ENCODE results near the gene EPB41L4A.
A peak's percentile ranks its signal among the peaks of the same experiment; 100 is the strongest.

EPB41L4A gene

GRCh38 chr5:112276991-112277390 is 142.1 kb downstream of the EPB41L4A start:
- Histone ChIP-seq H3K9me3 (ENCODE audit: control insufficient read depth, low read length) (no peaks in the 10 kb centered on the region), H3K4me1 (ENCODE audit: control insufficient read depth, insufficient read depth, low read length) (peaks cover 3% of the 10 kb centered on the region), H3K27me3 (replicated peaks; ENCODE audit: control insufficient read depth, insufficient read depth, low read length) (no peaks in the 10 kb centered on the region), H3K4me3 (ENCODE audit: low read length) (no peak overlapping the region), H3K36me3 (ENCODE audit: control insufficient read depth, insufficient read depth, low read length, severe bottlenecking) (no peaks in the 10 kb centered on the region), H3K9ac (ENCODE audit: low read length) (no peak overlapping the region)
- no peak for DNase-seq (ENCODE audit: low read depth)

- H3K27me3 ChIP-seq (replicated peaks; ENCODE audit: control insufficient read depth, insufficient read depth, low read length), result no peaks in the 10 kb centered on the region
- DNase-seq (ENCODE audit: low read depth), result no peak
- H3K4me1 ChIP-seq (ENCODE audit: control insufficient read depth, insufficient read depth, low read length), result peaks cover 3% of the 10 kb centered on the region
- H3K4me3 ChIP-seq (ENCODE audit: low read length), result no peak overlapping the region
- no peaks in the 10 kb centered on the region for H3K36me3 ChIP-seq (ENCODE audit: control insufficient read depth, insufficient read depth, low read length, severe bottlenecking)
- H3K9ac ChIP-seq (ENCODE audit: low read length), result no peak overlapping the region
- no peaks in the 10 kb centered on the region for H3K9me3 ChIP-seq (ENCODE audit: control insufficient read depth, low read length)
Observed at GRCh38 chr5:112275671-112276070, 143.4 kb downstream of the EPB41L4A start.

DNA sequence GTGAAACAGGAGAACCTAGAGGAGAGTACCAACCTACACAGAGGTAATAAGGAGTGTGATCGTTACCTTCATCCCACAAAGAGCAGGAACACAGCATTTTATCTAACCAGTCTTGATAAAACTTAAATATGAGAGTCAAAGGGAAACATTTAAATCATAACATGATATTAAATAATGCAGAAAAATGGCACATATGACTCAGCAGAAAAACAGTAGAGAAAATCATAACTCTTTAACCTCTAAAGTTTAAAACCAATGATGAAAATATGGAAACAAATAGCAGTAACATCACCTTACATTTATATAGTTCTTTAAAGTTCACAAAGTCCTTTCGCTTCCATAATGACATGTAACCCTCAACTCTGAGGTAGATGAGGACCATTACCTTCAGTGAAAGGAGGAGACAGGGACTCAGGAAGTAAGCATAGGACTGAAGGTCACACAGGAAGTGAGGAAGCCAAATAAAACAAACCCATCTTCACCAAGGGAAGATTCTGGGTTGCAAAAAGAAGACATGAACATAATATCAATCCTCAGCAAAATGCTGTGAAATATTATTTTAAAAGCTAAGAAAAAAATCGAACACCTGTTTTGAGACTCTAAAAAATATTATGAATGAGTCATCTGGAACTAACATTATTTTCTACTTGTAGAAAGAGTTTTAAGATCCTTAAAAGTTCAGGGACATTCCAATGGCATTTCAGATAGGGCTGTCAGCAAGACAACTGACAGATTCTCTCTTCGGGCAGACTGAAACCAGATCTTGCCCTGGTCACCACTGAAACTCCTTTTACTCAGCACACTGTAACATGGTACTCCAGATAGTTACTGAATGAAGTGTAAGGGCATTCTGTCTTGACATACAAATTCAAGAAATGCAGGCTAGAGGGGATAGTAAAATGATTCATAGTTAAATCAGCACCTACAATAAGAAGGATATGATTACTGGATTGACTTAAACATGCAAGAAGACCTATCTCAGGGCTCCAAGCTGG is 148.5 kb downstream of the EPB41L4A start:
- no peaks in the 10 kb centered on the region for H3K27me3 ChIP-seq (replicated peaks; ENCODE audit: control insufficient read depth, insufficient read depth, low read length)
- DNase-seq (ENCODE audit: low read depth), result peak; percentile 2
- H3K4me1 ChIP-seq (ENCODE audit: control insufficient read depth, insufficient read depth, low read length), result no peaks in the 10 kb centered on the region
- H3K36me3 ChIP-seq (ENCODE audit: control insufficient read depth, insufficient read depth, low read length, severe bottlenecking), result no peaks in the 10 kb centered on the region
- no peak overlapping the region for H3K4me3 ChIP-seq (ENCODE audit: low read length)
- H3K9ac ChIP-seq (ENCODE audit: low read length), result no peak overlapping the region
- no peaks in the 10 kb centered on the region for H3K9me3 ChIP-seq (ENCODE audit: control insufficient read depth, low read length)

GRCh38 chr5:112267231-112267630 is 151.8 kb downstream of the EPB41L4A start:
- no peak overlapping the region for H3K4me3 ChIP-seq (ENCODE audit: low read length)
- H3K4me1 ChIP-seq (ENCODE audit: control insufficient read depth, insufficient read depth, low read length), result no peaks in the 10 kb centered on the region
- no peaks in the 10 kb centered on the region for H3K27me3 ChIP-seq (replicated peaks; ENCODE audit: control insufficient read depth, insufficient read depth, low read length)
- H3K36me3 ChIP-seq (ENCODE audit: control insufficient read depth, insufficient read depth, low read length, severe bottlenecking), result no peaks in the 10 kb centered on the region
- no peak overlapping the region for H3K9ac ChIP-seq (ENCODE audit: low read length)
- DNase-seq (ENCODE audit: low read depth), result no peak
- H3K9me3 ChIP-seq (ENCODE audit: control insufficient read depth, low read length), result no peaks in the 10 kb centered on the region

DNA sequence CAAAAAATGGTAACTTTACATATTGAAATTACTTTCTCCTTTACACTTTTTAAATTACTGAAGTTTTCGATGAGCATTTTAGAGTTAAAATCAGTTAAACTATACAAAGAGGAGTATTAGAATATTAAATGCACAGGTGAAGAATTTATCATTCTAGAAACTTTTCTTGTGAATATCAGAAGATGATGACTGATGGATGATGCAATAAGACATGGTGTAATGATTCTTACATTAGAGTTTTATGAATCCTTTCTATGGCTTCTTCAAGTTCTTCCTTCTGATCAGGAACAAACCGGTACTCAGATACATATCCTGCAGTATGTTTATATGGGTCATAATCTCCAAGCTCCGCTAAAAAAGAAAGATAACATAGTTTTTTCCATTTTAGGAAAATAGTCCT is 154.4 kb downstream of the EPB41L4A start:
- H3K4me1 ChIP-seq (ENCODE audit: control insufficient read depth, insufficient read depth, low read length), result no peaks in the 10 kb centered on the region
- no peak overlapping the region for H3K4me3 ChIP-seq (ENCODE audit: low read length)
- no peaks in the 10 kb centered on the region for H3K36me3 ChIP-seq (ENCODE audit: control insufficient read depth, insufficient read depth, low read length, severe bottlenecking)
- no peak overlapping the region for H3K9ac ChIP-seq (ENCODE audit: low read length)
- no peaks in the 10 kb centered on the region for H3K9me3 ChIP-seq (ENCODE audit: control insufficient read depth, low read length)
- no peak for DNase-seq (ENCODE audit: low read depth)
- no peaks in the 10 kb centered on the region for H3K27me3 ChIP-seq (replicated peaks; ENCODE audit: control insufficient read depth, insufficient read depth, low read length)

DNA sequence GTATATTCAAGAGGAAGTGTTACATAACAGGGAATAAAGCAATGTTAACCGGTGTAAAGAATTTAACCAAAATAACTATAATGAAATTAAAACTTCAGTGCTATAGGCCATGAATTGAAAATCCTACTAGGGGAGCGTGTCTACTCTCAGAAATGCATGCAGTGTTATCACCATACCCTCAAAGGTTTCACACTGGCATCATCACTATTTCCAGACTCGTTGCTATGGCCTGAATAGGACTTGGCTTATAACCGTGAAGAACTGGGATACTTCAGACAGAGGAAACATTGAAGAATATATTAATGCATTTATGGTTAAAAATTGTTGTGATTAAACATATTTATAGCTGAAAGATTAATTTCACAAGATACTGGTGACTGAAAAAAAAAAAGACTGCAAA is 154.9 kb downstream of the EPB41L4A start:
- Histone ChIP-seq H3K4me3 (ENCODE audit: low read length) (no peak overlapping the region), H3K4me1 (ENCODE audit: control insufficient read depth, insufficient read depth, low read length) (no peaks in the 10 kb centered on the region), H3K36me3 (ENCODE audit: control insufficient read depth, insufficient read depth, low read length, severe bottlenecking) (no peaks in the 10 kb centered on the region), H3K27me3 (replicated peaks; ENCODE audit: control insufficient read depth, insufficient read depth, low read length) (no peaks in the 10 kb centered on the region), H3K9ac (ENCODE audit: low read length) (no peak overlapping the region), H3K9me3 (ENCODE audit: control insufficient read depth, low read length) (no peaks in the 10 kb centered on the region)
- DNase-seq (ENCODE audit: low read depth), result no peak

DNA sequence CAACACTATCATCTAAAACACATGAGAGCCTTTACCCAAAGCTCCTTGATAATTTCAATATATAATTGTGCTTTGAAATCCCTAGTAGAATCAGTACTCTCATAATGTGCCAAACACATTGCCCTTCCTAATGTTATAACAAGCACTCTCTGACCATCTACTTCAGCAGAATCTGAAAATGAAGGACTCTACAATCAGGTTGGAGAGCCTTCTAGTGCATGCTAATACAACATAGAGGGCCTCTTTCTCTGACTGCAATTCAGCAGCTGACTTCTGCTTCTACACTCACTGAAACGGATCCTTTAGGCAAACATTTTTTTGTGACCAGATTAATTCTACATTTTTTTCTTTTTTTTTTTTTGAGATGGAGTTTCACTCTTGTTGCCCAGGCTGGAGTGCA is 155.6 kb downstream of the EPB41L4A start:
- no peaks in the 10 kb centered on the region for H3K27me3 ChIP-seq (replicated peaks; ENCODE audit: control insufficient read depth, insufficient read depth, low read length)
- H3K36me3 ChIP-seq (ENCODE audit: control insufficient read depth, insufficient read depth, low read length, severe bottlenecking), result no peaks in the 10 kb centered on the region
- H3K4me1 ChIP-seq (ENCODE audit: control insufficient read depth, insufficient read depth, low read length), result no peaks in the 10 kb centered on the region
- H3K4me3 ChIP-seq (ENCODE audit: low read length), result no peak overlapping the region
- no peaks in the 10 kb centered on the region for H3K9me3 ChIP-seq (ENCODE audit: control insufficient read depth, low read length)
- H3K9ac ChIP-seq (ENCODE audit: low read length), result no peak overlapping the region
- no peak for DNase-seq (ENCODE audit: low read depth)

DNA sequence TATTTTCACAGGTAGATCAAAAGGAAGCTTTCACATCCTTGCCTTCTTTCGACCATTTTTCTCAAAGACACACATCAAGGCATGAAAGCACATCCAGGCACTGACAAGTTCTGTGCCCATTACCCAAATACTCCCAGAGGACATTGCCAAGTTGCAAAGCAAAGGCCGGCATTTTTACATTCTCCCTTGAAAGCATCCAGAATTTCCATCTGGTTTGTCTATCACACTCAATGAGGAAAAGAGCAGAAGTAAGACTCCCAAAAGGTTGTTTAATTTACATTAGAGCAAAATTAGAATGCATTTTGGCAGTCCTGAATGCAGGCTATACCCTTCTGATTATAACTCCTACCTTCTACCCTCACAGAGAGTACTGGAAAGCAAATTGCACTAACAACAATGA is 160.5 kb downstream of the EPB41L4A start:
- no peaks in the 10 kb centered on the region for H3K36me3 ChIP-seq (ENCODE audit: control insufficient read depth, insufficient read depth, low read length, severe bottlenecking)
- H3K4me1 ChIP-seq (ENCODE audit: control insufficient read depth, insufficient read depth, low read length), result peaks cover 11% of the 10 kb centered on the region
- H3K9me3 ChIP-seq (ENCODE audit: control insufficient read depth, low read length), result no peaks in the 10 kb centered on the region
- no peak for DNase-seq (ENCODE audit: low read depth)
- no peaks in the 10 kb centered on the region for H3K27me3 ChIP-seq (replicated peaks; ENCODE audit: control insufficient read depth, insufficient read depth, low read length)
- H3K9ac ChIP-seq (ENCODE audit: low read length), result no peak overlapping the region
- H3K4me3 ChIP-seq (ENCODE audit: low read length), result no peak overlapping the region

GRCh38 chr5:112257976-112258375 is 161.1 kb downstream of the EPB41L4A start:
- Histone ChIP-seq H3K9ac (ENCODE audit: low read length) (no peak overlapping the region), H3K9me3 (ENCODE audit: control insufficient read depth, low read length) (no peaks in the 10 kb centered on the region), H3K4me1 (ENCODE audit: control insufficient read depth, insufficient read depth, low read length) (peaks cover 17% of the 10 kb centered on the region), H3K4me3 (ENCODE audit: low read length) (no peak overlapping the region), H3K27me3 (replicated peaks; ENCODE audit: control insufficient read depth, insufficient read depth, low read length) (no peaks in the 10 kb centered on the region), H3K36me3 (ENCODE audit: control insufficient read depth, insufficient read depth, low read length, severe bottlenecking) (no peaks in the 10 kb centered on the region)
- no peak for DNase-seq (ENCODE audit: low read depth)

DNA sequence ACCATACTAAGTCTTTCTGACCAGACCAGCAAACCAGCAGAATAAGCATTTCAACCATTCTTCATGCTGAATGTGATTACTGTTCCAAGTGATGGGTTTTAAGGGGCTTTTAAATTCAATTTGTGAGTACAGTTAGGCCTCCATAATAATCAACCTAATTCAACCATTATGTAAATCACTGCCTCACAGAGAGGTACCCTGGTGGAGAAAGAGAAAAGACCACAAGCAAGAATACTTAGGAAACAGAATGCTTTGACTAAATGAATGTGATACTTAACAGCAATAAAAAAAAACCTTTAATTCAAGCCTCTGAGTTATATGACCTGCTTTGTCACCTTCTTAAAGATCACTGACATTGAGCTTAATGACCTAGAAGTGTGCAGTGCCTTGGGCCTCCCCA is 162.1 kb downstream of the EPB41L4A start:
- Histone ChIP-seq H3K9ac (ENCODE audit: low read length) (no peak overlapping the region), H3K36me3 (ENCODE audit: control insufficient read depth, insufficient read depth, low read length, severe bottlenecking) (no peaks in the 10 kb centered on the region), H3K27me3 (replicated peaks; ENCODE audit: control insufficient read depth, insufficient read depth, low read length) (no peaks in the 10 kb centered on the region), H3K4me3 (ENCODE audit: low read length) (no peak overlapping the region), H3K4me1 (ENCODE audit: control insufficient read depth, insufficient read depth, low read length) (peaks cover 20% of the 10 kb centered on the region), H3K9me3 (ENCODE audit: control insufficient read depth, low read length) (no peaks in the 10 kb centered on the region)
- no peak for DNase-seq (ENCODE audit: low read depth)

DNA sequence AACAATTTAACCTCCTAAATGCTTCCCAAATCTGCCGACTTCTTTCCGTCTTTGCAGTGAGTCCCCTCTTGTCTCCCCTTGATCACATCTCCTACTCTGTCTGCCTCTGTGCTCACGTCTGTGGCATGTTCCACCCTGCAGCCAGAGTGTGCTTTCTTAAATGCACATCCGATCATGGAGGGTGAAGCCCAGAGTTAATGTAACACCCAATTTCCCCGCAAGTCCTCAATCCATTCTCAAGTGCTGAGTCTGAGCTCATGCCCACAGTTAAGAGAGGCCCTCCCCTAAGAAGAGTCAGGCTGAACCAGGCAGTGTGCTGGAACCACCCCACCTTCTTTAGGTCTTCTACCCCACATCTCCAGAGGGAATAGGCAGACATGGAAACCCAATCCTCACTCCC is 164.8 kb downstream of the EPB41L4A start:
- no peaks in the 10 kb centered on the region for H3K27me3 ChIP-seq (replicated peaks; ENCODE audit: control insufficient read depth, insufficient read depth, low read length)
- no peak overlapping the region for H3K9ac ChIP-seq (ENCODE audit: low read length)
- DNase-seq (ENCODE audit: low read depth), result no peak
- H3K4me3 ChIP-seq (ENCODE audit: low read length), result peak overlapping the region; percentile 42
- H3K4me1 ChIP-seq (ENCODE audit: control insufficient read depth, insufficient read depth, low read length), result peaks cover 20% of the 10 kb centered on the region
- H3K9me3 ChIP-seq (ENCODE audit: control insufficient read depth, low read length), result no peaks in the 10 kb centered on the region
- H3K36me3 ChIP-seq (ENCODE audit: control insufficient read depth, insufficient read depth, low read length, severe bottlenecking), result no peaks in the 10 kb centered on the region

All from adipocyte (in vitro differentiated cells).